GM23338 (cell line): Measurements from ENCODE around the gene KCNQ5. TPM values are rescaled to one million over a fixed set of nuclear protein-coding genes. Genes with fewer than 3 reads are reported as not detected.

Source experiments
- ATAC-seq: fragments of 200-7000 bp; cut with Tn5 transposase; 3 replicates; pipeline ENCODE4 v1.9.1; 2020
- DNase-seq: peaks from one replicate; pipeline ENCODE4 v3.0.0-alpha.2; 2015; ENCODE audit warnings: low spot score
- H2AFZ ChIP-seq: fragments of 200-600 bp; sonication (generic); 2 replicates; pipeline ENCODE4 v1.8.0; 2016; ENCODE audit warnings: antibody characterized with exemption, mild to moderate bottlenecking, moderate library complexity
- H3F3A ChIP-seq: fragments of 200-600 bp; sonication (generic); replicated peaks from 2 replicates; pipeline ENCODE4 v1.8.0; 2017; ENCODE audit warnings: antibody characterized with exemption, mixed run types, low read depth
- H3K27ac ChIP-seq: fragments of 200-600 bp; sonication (generic); 2 replicates; pipeline ENCODE4 v1.6.1; 2016; ENCODE audit warnings: low read depth
- H3K27me3 ChIP-seq: fragments of 200-600 bp; sonication (generic); 2 replicates; pipeline ENCODE4 v1.8.0; 2016; ENCODE audit warnings: mild to moderate bottlenecking, mixed run types, moderate library complexity; ENCODE audit not compliant: insufficient read depth
- H3K36me3 ChIP-seq: fragments of 200-600 bp; sonication (generic); 2 replicates; pipeline ENCODE4 v1.8.0; 2016; ENCODE audit warnings: mild to moderate bottlenecking; ENCODE audit not compliant: insufficient read depth
- H3K4me1 ChIP-seq: fragments of 200-600 bp; sonication (generic); 2 replicates; pipeline ENCODE4 v1.8.0; 2016; ENCODE audit warnings: mild to moderate bottlenecking, moderate library complexity; ENCODE audit not compliant: insufficient read depth
- H3K4me2 ChIP-seq: fragments of 200-600 bp; sonication (generic); 2 replicates; pipeline ENCODE4 v1.7.1; 2017; ENCODE audit warnings: mixed run types
- H3K4me3 ChIP-seq: fragments of 200-600 bp; sonication (generic); 2 replicates; pipeline ENCODE4 v1.6.1; 2016; ENCODE audit warnings: mixed run types
- H3K79me2 ChIP-seq: fragments of 200-600 bp; sonication (generic); replicated peaks from 2 replicates; pipeline ENCODE4 v1.8.0; 2017; ENCODE audit warnings: mild to moderate bottlenecking; ENCODE audit not compliant: insufficient read depth
- H3K9me2 ChIP-seq: fragments of 200-600 bp; sonication (generic); 2 replicates; pipeline ENCODE4 v1.8.0; 2017; ENCODE audit not compliant: insufficient read depth
- H4K20me1 ChIP-seq: fragments of 200-600 bp; sonication (generic); replicated peaks from 2 replicates; pipeline ENCODE4 v1.8.0; 2017; ENCODE audit warnings: mild to moderate bottlenecking; ENCODE audit not compliant: insufficient read depth
- H3K27ac Mint-ChIP-seq: 2 replicates; pipeline ENCODE4 v1.8.0; 2020; ENCODE audit warnings: inconsistent platforms, mild to moderate bottlenecking, moderate library complexity, mixed read lengths
- H3K27me3 Mint-ChIP-seq: 3 replicates; pipeline ENCODE4 v1.8.0; 2022; ENCODE audit warnings: low read depth, mild to moderate bottlenecking, moderate library complexity, mixed read lengths, inconsistent platforms; ENCODE audit not compliant: insufficient read depth, poor library complexity
- H3K36me3 Mint-ChIP-seq: 3 replicates; pipeline ENCODE4 v1.8.0; 2021; ENCODE audit warnings: low read depth, mild to moderate bottlenecking, inconsistent platforms, moderate library complexity, mixed read lengths
- H3K4me1 Mint-ChIP-seq: 3 replicates; pipeline ENCODE4 v1.8.0; 2020; ENCODE audit warnings: mild to moderate bottlenecking, inconsistent platforms, mixed read lengths
- H3K4me3 Mint-ChIP-seq: 3 replicates; pipeline ENCODE4 v1.8.0; 2021; ENCODE audit warnings: moderate library complexity, mild to moderate bottlenecking, inconsistent platforms, mixed read lengths
- H3K9me3 Mint-ChIP-seq: 3 replicates; pipeline ENCODE4 v1.8.0; 2020; ENCODE audit warnings: moderate library complexity, mild to moderate bottlenecking, inconsistent platforms, mixed read lengths
- CTCF ChIP-seq, 2 experiments: fragments of 200-600 bp in 1 of 2; sonication (generic) in 1 of 2; conservative IDR thresholded peaks; 2 replicates each; pipeline versions ENCODE4 v1.5.1 to v1.6.1; 2016 to 2017; ENCODE audit warnings: antibody characterized with exemption in 2 of 2, low read depth in 2 of 2, mild to moderate bottlenecking in 2 of 2, moderate library complexity in 1 of 2
- ETS1 ChIP-seq: IDR thresholded peaks from 2 replicates; pipeline ENCODE4 v1.6.1; 2016; ENCODE audit warnings: antibody characterized with exemption
- EZH2phosphoT487 ChIP-seq: fragments of 200-600 bp; sonication (generic); IDR thresholded peaks from one replicate; pipeline ENCODE4 v1.8.1; 2018; ENCODE audit warnings: antibody characterized with exemption; ENCODE audit not compliant: unreplicated experiment
- REST ChIP-seq: IDR thresholded peaks from one replicate; pipeline ENCODE4 v1.6.1; 2018; ENCODE audit warnings: antibody characterized with exemption; ENCODE audit not compliant: unreplicated experiment
- polyA plus RNA-seq: library from polyadenylated mRNA; unstranded; fragments of >200 nt; fragmentation: Nextera tagmentation; extraction: Ambion mirVana; gene quantifications from 2 replicates; pipeline ENCODE4 v1.2.1, GENCODE V29; 2016
- total RNA-seq: library from RNA; depleted of rRNA; stranded (reverse); fragments of >200 nt; shearing (Covaris generic); gene quantifications from 2 replicates; pipeline ENCODE4 v1.2.3, GENCODE V29; 2014

Gene KCNQ5
- total and polyA plus RNA-seq, 2 experiments from 2014 or later = 0.68 to 0.87 TPM

- Mint-ChIP-seq H3K27ac (no peak overlapping the region), H3K27me3 (no peaks in the 10 kb centered on the region), H3K36me3 (no peaks in the 10 kb centered on the region), H3K4me1 (peaks cover 3% of the 10 kb centered on the region; the same call in 1 of the 3 replicates), H3K4me3 (no peak overlapping the region), H3K9me3 (no peaks in the 10 kb centered on the region)
- H3K4me1 ChIP-seq = no peaks in the 10 kb centered on the region
- no peak overlapping the region for H2AFZ ChIP-seq
- no peak overlapping the region for H3K27ac ChIP-seq
- no peaks in the 10 kb centered on the region for H3F3A ChIP-seq
- H3K27me3 ChIP-seq = no peaks in the 10 kb centered on the region
- H4K20me1 ChIP-seq = no peaks in the 10 kb centered on the region
- no peak overlapping the region for H3K4me3 ChIP-seq
- no peak overlapping the region for H3K4me2 ChIP-seq
- DNase-seq = peak; percentile 33
- TF ChIP-seq ETS1 = no peak
- TF ChIP-seq REST = peak; percentile 73
- no peak for TF ChIP-seq EZH2phosphoT487
- no peaks in the 10 kb centered on the region for H3K36me3 ChIP-seq
- ATAC-seq = peak; percentile 39; the same call in 2 of the 3 replicates
- H3K9me2 ChIP-seq = peaks cover 5% of the 10 kb centered on the region; the same call in 1 of the 2 replicates
- H3K79me2 ChIP-seq = no peaks in the 10 kb centered on the region
Observed at GRCh38 chr6:73121421-73121993, 499.6 kb downstream of the KCNQ5 start.

- Mint-ChIP-seq H3K9me3 (no peaks in the 10 kb centered on the region), H3K4me3 (no peak overlapping the region), H3K4me1 (peaks cover 3% of the 10 kb centered on the region; the same call in 2 of the 3 replicates), H3K27ac (no peak overlapping the region), H3K36me3 (no peaks in the 10 kb centered on the region), H3K27me3 (no peaks in the 10 kb centered on the region)
- no peak for TF ChIP-seq CTCF (conservative IDR thresholded peaks at IDR 0.05; ENCODE audit: low read depth in 2 of 2)
- H3K4me2 ChIP-seq = no peak overlapping the region
- no peaks in the 10 kb centered on the region for H3F3A ChIP-seq
- H3K9me2 ChIP-seq = peaks cover 5% of the 10 kb centered on the region; the same call in 1 of the 2 replicates
- H4K20me1 ChIP-seq = no peaks in the 10 kb centered on the region
- no peak overlapping the region for H3K4me3 ChIP-seq
- ATAC-seq (no peak), DNase-seq (no peak)
- no peaks in the 10 kb centered on the region for H3K36me3 ChIP-seq
- no peak overlapping the region for H3K27ac ChIP-seq
- no peak overlapping the region for H2AFZ ChIP-seq
- no peaks in the 10 kb centered on the region for H3K27me3 ChIP-seq
- no peaks in the 10 kb centered on the region for H3K79me2 ChIP-seq
- H3K4me1 ChIP-seq = no peaks in the 10 kb centered on the region
Observed at GRCh38 chr6:73123632-73124329, 501.9 kb downstream of the KCNQ5 start.
